SK-N-SH (cell line): ENCODE data around the gene SWAP70.

Experiments used
- CHD2 ChIP-seq: fragments of 150-350 bp; IDR thresholded peaks from 2 replicates; pipeline ENCODE4 v1.6.1; 2018; ENCODE audit warnings: low read length; ENCODE audit not compliant: partially characterized antibody
- CTCF ChIP-seq: fragments of 200-600 bp; sonication (generic); IDR thresholded peaks from 2 replicates; pipeline ENCODE4 v1.6.1; 2017; ENCODE audit warnings: antibody characterized with exemption, mild to moderate bottlenecking, moderate library complexity
- EP300 ChIP-seq, 2 experiments: IDR thresholded peaks; 2 replicates each; pipeline versions ENCODE4 v1.4.0 to v1.6.1; 2012; ENCODE audit warnings: borderline replicate concordance in 1 of 2, low read depth in 1 of 2, low read length in 1 of 2
- FOXJ3 ChIP-seq: sonication (generic); formaldehyde crosslinking; IDR thresholded peaks from 2 replicates; pipeline ENCODE4 v1.5.1; 2020; ENCODE audit warnings: mild to moderate bottlenecking, missing genetic modification reagents
- MAX ChIP-seq: IDR thresholded peaks from 2 replicates; pipeline ENCODE4 v1.4.0; 2012; ENCODE audit warnings: low read depth
- MXI1 ChIP-seq: IDR thresholded peaks from 2 replicates; pipeline ENCODE4 v1.6.1; 2012; ENCODE audit warnings: mild to moderate bottlenecking, low read depth, low read length, improper control_type of control experiment
- POLR2AphosphoS5 ChIP-seq: IDR thresholded peaks from 2 replicates; pipeline ENCODE4 v1.6.1; 2012; ENCODE audit warnings: low read depth, low read length
- RAD21 ChIP-seq: IDR thresholded peaks from 2 replicates; pipeline ENCODE4 v1.6.1; 2012; ENCODE audit warnings: mild to moderate bottlenecking, low read length
- RCOR1 ChIP-seq: fragments of 150-350 bp; IDR thresholded peaks from 2 replicates; pipeline ENCODE4 v1.6.1; 2017; ENCODE audit warnings: antibody characterized with exemption, low read length
- REST ChIP-seq: IDR thresholded peaks from 2 replicates; pipeline ENCODE4 v1.6.1; 2012; ENCODE audit warnings: mild to moderate bottlenecking, low read depth, low read length, moderate library complexity
- RXRA ChIP-seq: IDR thresholded peaks from 2 replicates; pipeline ENCODE4 v1.4.0; 2012; ENCODE audit warnings: low read depth, mild to moderate bottlenecking, borderline replicate concordance
- TAF1 ChIP-seq: IDR thresholded peaks from 2 replicates; pipeline ENCODE4 v1.6.1; 2012; ENCODE audit warnings: low read depth, mild to moderate bottlenecking, low read length, moderate library complexity, borderline replicate concordance
- ZBTB33 ChIP-seq: IDR thresholded peaks from 2 replicates; pipeline ENCODE4 v1.4.0; 2012; ENCODE audit warnings: low read depth, borderline replicate concordance

GRCh38 chr11:9758637-9759518, 95.0 kb downstream of the SWAP70 start:
- no peak; the same call in 1 of the 2 replicates for TF ChIP-seq CTCF
- TF ChIP-seq POLR2AphosphoS5, result 0 out of 2 replicates have a peak, but pooled peaks have one; percentile 13
- TF ChIP-seq FOXJ3, result peak; percentile 78
- TF ChIP-seq REST, result no peak
- TF ChIP-seq EP300 (IDR thresholded peaks at IDR 0.05; ENCODE audit: borderline replicate concordance in 1 of 2, low read depth in 1 of 2, low read length in 1 of 2), result peak; percentile 15 to 19; a peak in 3 of 4 replicates
- TF ChIP-seq TAF1, result peak; percentile 23; the same call in 1 of the 2 replicates
- TF ChIP-seq RXRA, result peak; percentile 64; the same call in 1 of the 2 replicates
- no peak for TF ChIP-seq ZBTB33
- TF ChIP-seq MXI1, result peak; percentile 51
- TF ChIP-seq RAD21, result peak; percentile 50
- TF ChIP-seq RCOR1, result no peak; the same call in 1 of the 2 replicates
- no peak; the same call in 1 of the 2 replicates for TF ChIP-seq MAX
- no peak for TF ChIP-seq CHD2
